HEK293T (cell line): ENCODE measurements around the gene KCMF1.
A peak's percentile ranks its signal among the peaks of the same experiment; 100 is the strongest.

ENCODE experiments used
- CTCF ChIA-PET: fragments of 350-600 bp; formaldehyde crosslinking; extraction: SDS; loops from one replicate; lab custom pipeline; 2021; ENCODE audit warnings: antibody characterized with exemption, inconsistent platforms; lab: Yijun Ruan, JAX
- POLR2A ChIA-PET: fragments of 350-600 bp; formaldehyde crosslinking; extraction: SDS; loops from one replicate; lab custom pipeline; 2020; ENCODE audit warnings: antibody characterized with exemption, inconsistent platforms; lab: Yijun Ruan, JAX
- DNase-seq: peaks from one replicate; pipeline ENCODE4 v3.0.0; 2012; ENCODE audit warnings: mixed read lengths; ENCODE audit errors: extremely low spot score
- ARNT ChIP-seq: fragments of 450-650 bp; IDR thresholded peaks from 2 replicates; pipeline ENCODE4 v1.6.1; 2017; ENCODE audit warnings: mild to moderate bottlenecking
- BHLHE40 ChIP-seq: fragments of 450-650 bp; IDR thresholded peaks from 2 replicates; pipeline ENCODE4 v1.6.1; 2016; ENCODE audit warnings: mild to moderate bottlenecking, moderate library complexity, borderline replicate concordance
- CTBP1 ChIP-seq: fragments of 450-650 bp; IDR thresholded peaks from 2 replicates; pipeline ENCODE4 v1.6.1; 2016; ENCODE audit warnings: borderline replicate concordance
- ELF4 ChIP-seq: fragments of 450-650 bp; IDR thresholded peaks from 2 replicates; pipeline ENCODE4 v1.6.1; 2017; ENCODE audit warnings: antibody characterized with exemption
- FOXA1 ChIP-seq: fragments of 450-650 bp; IDR thresholded peaks from 2 replicates; pipeline ENCODE4 v1.6.1; 2016; ENCODE audit warnings: mild to moderate bottlenecking
- FOXK2 ChIP-seq: fragments of 450-650 bp; IDR thresholded peaks from 2 replicates; pipeline ENCODE4 v1.6.1; 2016; ENCODE audit warnings: mild to moderate bottlenecking
- FOXM1 ChIP-seq: fragments of 450-650 bp; IDR thresholded peaks from 2 replicates; pipeline ENCODE4 v1.6.1; 2017; ENCODE audit warnings: mild to moderate bottlenecking, borderline replicate concordance
- HDGF ChIP-seq: fragments of 450-650 bp; IDR thresholded peaks from 2 replicates; pipeline ENCODE4 v1.6.1; 2017; ENCODE audit warnings: antibody characterized with exemption, borderline replicate concordance
- L3MBTL2 ChIP-seq: fragments of 450-650 bp; conservative IDR thresholded peaks from 2 replicates; pipeline ENCODE4 v1.6.1; 2016; ENCODE audit warnings: mild to moderate bottlenecking
- LEF1 ChIP-seq: fragments of 450-650 bp; IDR thresholded peaks from 2 replicates; pipeline ENCODE4 v1.6.1; 2017; ENCODE audit warnings: mild to moderate bottlenecking, borderline replicate concordance
- NFRKB ChIP-seq: fragments of 450-650 bp; IDR thresholded peaks from 2 replicates; pipeline ENCODE4 v1.6.1; 2016; ENCODE audit warnings: mild to moderate bottlenecking, moderate library complexity
- SP1 ChIP-seq: fragments of 450-650 bp; IDR thresholded peaks from 2 replicates; pipeline ENCODE4 v1.6.1; 2017
- SUZ12 ChIP-seq: fragments of 450-650 bp; IDR thresholded peaks from 2 replicates; pipeline ENCODE4 v1.6.1; 2016; ENCODE audit warnings: mild to moderate bottlenecking
- TARDBP ChIP-seq: fragments of 450-650 bp; IDR thresholded peaks from 2 replicates; pipeline ENCODE4 v1.6.1; 2016
- ZNF384 ChIP-seq: fragments of 450-650 bp; IDR thresholded peaks from 2 replicates; pipeline ENCODE4 v1.6.1; 2016
- TF ChIP-seq, protein P1 (sequence below): fragments of 450-650 bp; IDR thresholded peaks from 2 replicates; pipeline ENCODE4 v1.6.1; 2016

KCMF1 gene

DNA sequence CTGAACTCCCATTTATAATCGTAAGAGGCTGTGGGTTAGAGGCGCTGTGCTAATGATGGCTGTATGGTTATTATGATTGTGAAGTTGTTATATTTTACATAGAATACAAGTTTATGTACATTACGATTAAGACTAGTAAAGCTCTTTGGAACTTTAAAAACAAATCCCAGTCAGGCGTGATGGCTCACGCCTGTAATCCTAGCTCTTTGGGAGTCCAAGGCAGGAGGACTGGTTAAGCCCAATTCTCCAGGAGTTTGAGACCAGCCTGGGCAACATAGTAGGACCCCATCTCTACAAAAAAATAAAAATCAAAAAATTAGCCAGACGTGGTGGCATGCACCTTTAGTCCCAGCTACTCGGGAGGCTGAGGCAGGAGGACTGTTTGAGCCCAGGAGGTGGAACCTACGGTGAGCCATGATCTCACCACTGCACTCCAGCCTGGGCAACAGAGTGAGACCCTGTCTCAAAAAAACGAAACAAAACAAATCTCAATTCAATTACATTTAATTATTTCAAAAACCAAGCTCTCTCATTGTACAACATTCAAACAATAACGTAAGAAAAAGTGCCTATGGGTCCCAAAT lies 23.9 kb upstream of the KCMF1 start:
- CTCF ChIA-PET, result interaction anchor here (0.7 kb wide), 1 partner anchor 504 kb away, joined by 4 read pairs; no protein-coding TSS in a partner anchor
- DNase-seq, result no peak
- TF ChIP-seq L3MBTL2 (no peak), ZNF384 (no peak), FOXK2 (no peak), HDGF (no peak), CTBP1 (no peak), SP1 (no peak)
- POLR2A ChIA-PET, result no interaction called here

DNA sequence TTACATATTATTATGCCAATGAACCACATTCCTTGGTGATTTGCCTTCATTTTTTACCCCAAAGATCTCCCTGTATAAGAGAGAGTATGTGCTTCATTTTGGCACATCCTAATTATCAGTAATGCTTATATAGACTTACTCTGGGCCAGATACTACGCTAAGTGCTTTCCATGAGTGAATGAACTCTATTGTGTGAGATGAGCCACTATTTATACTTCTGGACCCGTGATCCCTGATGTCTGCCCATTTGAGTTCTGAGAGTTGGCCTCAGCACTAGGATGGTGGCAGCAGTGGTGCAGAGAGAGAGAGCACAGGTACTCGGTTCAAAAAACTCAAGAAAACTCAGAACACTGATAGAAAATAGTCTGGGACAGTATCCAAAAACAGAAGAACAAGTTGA lies 17.4 kb upstream of the KCMF1 start:
- DNase-seq, result no peak
- TF ChIP-seq CTBP1, result no peak
- TF ChIP-seq TARDBP, result no peak
- TF ChIP-seq FOXK2, result no peak
- no peak for TF ChIP-seq L3MBTL2
- no peak for TF ChIP-seq ELF4
- TF ChIP-seq ZNF384, result no peak
- TF ChIP-seq SP1, result no peak
- TF ChIP-seq, protein P1, sequence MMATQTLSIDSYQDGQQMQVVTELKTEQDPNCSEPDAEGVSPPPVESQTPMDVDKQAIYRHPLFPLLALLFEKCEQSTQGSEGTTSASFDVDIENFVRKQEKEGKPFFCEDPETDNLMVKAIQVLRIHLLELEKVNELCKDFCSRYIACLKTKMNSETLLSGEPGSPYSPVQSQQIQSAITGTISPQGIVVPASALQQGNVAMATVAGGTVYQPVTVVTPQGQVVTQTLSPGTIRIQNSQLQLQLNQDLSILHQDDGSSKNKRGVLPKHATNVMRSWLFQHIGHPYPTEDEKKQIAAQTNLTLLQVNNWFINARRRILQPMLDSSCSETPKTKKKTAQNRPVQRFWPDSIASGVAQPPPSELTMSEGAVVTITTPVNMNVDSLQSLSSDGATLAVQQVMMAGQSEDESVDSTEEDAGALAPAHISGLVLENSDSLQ, result no peak
- no peak for TF ChIP-seq LEF1
- TF ChIP-seq ARNT, result no peak
- POLR2A ChIA-PET, result no interaction called here
- CTCF ChIA-PET, result interaction anchor here (0.6 to 1.4 kb wide), 2 partner anchors 28 to 332 kb away, joined by 3 to 5 read pairs; no protein-coding TSS in a partner anchor

DNA sequence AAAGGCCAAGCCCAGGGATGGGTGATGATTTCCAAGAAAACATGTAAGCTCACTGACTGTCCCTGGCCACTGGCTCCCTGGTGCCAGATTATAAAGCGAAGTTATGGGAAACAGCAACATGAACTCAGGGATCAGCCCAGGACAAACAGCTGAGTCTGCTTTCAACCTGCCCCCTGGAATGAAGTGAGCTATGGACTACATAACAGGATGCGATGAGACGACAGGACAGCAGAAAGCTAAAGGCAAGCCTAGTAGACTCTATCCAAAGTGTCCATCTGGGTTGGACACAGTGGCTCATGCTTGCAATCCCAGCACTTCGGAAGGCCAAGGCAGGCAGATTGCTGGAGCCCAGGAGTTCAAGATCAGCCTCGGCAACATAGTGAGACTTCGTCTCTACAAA lies 16.6 kb upstream of the KCMF1 start:
- ChIA-PET CTCF (interaction anchor here (0.6 to 1.4 kb wide), 2 partner anchors 29 to 331 kb away, joined by 3 to 5 read pairs; no protein-coding TSS in a partner anchor), POLR2A (no interaction called here)
- TF ChIP-seq FOXK2 (no peak), SP1 (no peak), BHLHE40 (no peak), SUZ12 (no peak), NFRKB (no peak), FOXA1 (no peak), TARDBP (no peak), ARNT (no peak), LEF1 (no peak), HDGF (no peak), L3MBTL2 (no peak), CTBP1 (no peak), FOXM1 (no peak), ZNF384 (no peak), ELF4 (no peak)
- TF ChIP-seq, protein P1, result no peak
- no peak for DNase-seq

DNA sequence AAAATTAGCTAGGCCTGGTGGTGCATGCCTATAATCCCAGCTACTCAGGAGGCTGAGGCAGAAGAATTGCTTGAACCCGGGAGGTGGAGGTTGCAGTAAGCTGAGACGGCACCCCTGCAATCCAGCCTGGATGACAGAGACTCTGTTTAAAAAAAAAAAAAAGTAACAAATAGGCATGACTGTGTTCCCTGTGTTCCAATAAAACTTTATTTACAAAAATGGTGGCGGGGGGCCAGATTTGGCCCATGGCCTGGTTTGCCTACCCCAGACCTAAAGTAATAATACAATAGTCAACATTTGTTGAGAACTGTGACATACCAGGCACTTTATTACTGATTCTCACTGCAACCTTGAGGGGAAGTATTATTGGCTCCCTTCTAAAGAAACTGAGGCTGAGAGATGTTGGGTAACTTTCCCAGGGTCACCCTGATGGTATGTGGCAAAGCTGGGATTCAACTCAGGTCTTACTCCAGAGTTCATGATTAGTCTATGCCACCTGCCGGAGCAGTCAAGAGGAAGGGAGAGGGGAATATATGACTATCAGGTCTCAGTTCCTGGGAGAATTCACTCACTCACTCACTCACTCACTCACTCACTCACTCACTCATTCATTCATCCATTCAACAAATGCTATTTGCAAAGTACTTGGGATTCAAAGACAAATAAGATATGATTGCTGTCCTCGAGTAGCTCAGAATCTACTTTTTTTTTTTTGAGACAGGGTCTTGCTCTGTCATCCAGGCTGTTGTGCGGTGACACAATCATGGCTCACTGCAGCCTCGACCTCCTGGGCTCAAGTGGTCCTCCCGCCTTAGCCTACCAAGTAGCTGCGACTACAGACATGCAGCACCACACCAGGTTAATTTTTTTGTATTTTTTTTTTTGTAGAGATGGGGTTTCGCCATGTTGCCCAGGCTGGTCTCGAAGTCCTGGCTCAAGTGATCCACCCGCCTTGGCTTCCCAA lies 14.3 kb upstream of the KCMF1 start:
- ChIA-PET POLR2A (no interaction called here), CTCF (no interaction called here)
- TF ChIP-seq ARNT, result no peak
- no peak for TF ChIP-seq CTBP1
- TF ChIP-seq, protein P1, result no peak
- no peak for TF ChIP-seq HDGF
- TF ChIP-seq ZNF384, result peak; percentile 34; the same call in 1 of the 2 replicates
- no peak for TF ChIP-seq BHLHE40
- no peak for TF ChIP-seq L3MBTL2

DNA sequence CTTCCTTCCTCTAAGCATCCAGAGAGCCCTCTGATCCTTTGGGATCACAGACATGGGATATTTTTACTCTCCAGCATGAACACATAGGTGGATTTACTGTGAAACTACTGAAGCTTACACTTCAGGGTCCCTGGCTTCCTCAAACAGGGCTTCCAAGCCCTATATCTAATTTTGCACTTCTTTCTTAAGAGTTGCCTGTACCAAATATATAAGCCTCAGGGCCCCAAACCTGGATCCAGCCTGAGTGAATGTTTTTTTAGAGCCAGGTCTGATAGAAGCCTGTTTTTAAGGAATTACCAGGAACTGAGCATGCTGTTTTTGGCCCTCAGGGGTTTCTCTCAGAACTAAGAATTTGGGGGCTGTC lies 13.2 kb upstream of the KCMF1 start:
- CTCF ChIA-PET, result interaction anchor here (0.8 to 2.4 kb wide), 2 partner anchors 32 to 57 kb away, joined by 3 to 12 read pairs; no protein-coding TSS in a partner anchor
- POLR2A ChIA-PET, result interaction anchor here (0.6 to 2.7 kb wide), 5 partner anchors 12 to 201 kb away, joined by 3 to 11 read pairs (median 5); partner anchors contain the start of gene KCMF1
- TF ChIP-seq FOXK2, result no peak
- TF ChIP-seq L3MBTL2, result no peak
- no peak for TF ChIP-seq CTBP1
- no peak for TF ChIP-seq FOXM1
- TF ChIP-seq FOXA1, result no peak
- no peak for TF ChIP-seq ELF4
- no peak for TF ChIP-seq NFRKB
- TF ChIP-seq HDGF, result no peak
- no peak for TF ChIP-seq SUZ12

More for the DNA sequence above, 14.3 kb upstream of the KCMF1 start:
- DNase-seq, result no peak

More for the DNA sequence above, 13.2 kb upstream of the KCMF1 start:
- DNase-seq, result no peak
